ENCODE results near the gene PCDHB12.
"Not testable (repeated sequence)": the region's sequence is repeated elsewhere in the genome, so short reads cannot be mapped to it uniquely, and the experiment has no call there.

The PCDHB12 gene

DNA sequence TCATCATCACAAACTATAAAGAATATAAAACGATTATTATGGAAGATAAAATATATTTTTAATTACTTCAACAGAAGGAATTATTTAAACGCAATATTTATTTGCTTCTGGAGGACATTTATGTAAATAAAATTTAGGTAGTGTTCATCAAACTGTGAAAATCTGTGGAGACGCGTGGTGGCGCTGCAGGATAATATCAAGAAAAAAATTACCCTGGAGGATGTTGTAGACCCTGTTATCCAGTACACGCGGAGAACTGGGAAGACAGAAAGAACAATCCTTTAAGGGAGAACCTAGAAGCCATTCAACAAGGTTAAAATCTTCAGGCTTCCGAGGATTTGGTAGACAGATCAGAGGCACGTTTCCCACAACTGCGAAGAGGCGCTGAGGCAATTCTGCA, at the start of gene PCDHB12:
Gene PCDHB12 (plus strand): TSS at position 242 of the 400 bp plus-strand sequence. CDS start 189 bp downstream, outside the sequence.
- DNase-seq (ENCODE audit: low read depth), result no peak

- no peak for DNase-seq (ENCODE audit: low read depth)
Observed at GRCh38 chr5:141172381-141173204, 35.9 kb upstream of the PCDHB12 start, which contains the start of gene PCDHB7. TSS of gene PCDHB7 (plus strand) at chr5:141172644. CDS start at chr5:141172836, 192 bp downstream.

DNA sequence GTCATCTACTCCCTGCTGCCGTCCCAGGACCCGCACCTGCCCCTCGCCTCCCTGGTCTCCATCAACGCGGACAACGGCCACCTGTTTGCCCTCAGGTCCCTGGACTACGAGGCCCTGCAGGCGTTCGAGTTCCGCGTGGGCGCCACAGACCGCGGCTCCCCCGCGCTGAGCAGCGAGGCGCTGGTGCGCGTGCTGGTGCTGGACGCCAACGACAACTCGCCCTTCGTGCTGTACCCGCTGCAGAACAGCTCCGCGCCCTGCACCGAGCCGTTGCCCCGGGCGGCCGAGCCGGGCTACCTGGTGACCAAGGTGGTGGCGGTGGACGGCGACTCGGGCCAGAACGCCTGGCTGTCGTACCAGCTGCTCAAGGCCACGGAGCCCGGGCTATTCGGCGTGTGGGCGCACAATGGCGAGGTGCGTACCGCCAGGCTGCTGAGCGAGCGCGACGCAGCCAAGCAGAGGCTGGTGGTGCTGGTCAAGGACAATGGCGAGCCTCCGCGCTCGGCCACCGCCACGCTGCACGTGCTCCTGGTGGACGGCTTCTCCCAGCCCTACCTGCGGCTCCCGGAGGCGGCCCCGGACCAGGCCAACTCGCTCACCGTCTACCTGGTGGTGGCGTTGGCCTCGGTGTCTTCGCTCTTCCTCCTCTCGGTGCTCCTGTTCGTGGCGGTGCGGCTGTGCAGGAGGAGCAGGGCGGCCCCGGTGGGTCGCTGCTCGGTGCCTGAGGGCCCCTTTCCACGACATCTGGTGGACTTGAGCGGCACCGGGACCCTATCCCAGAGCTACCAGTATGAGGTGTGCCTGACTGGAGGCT, 34.0 kb upstream of the PCDHB12 start:
- DNase-seq (ENCODE audit: low read depth), result not testable (repeated sequence)

GRCh38 chr5:141175933-141176332, 32.6 kb upstream of the PCDHB12 start:
- DNase-seq (ENCODE audit: low read depth), result no peak

- DNase-seq (ENCODE audit: low read depth), result not testable (repeated sequence)
Observed at GRCh38 chr5:141177577-141178191, 30.8 kb upstream of the PCDHB12 start, which contains the start of gene PCDHB8. TSS of gene PCDHB8 (plus strand) at chr5:141177790. CDS start at chr5:141178035, 245 bp downstream.

DNA sequence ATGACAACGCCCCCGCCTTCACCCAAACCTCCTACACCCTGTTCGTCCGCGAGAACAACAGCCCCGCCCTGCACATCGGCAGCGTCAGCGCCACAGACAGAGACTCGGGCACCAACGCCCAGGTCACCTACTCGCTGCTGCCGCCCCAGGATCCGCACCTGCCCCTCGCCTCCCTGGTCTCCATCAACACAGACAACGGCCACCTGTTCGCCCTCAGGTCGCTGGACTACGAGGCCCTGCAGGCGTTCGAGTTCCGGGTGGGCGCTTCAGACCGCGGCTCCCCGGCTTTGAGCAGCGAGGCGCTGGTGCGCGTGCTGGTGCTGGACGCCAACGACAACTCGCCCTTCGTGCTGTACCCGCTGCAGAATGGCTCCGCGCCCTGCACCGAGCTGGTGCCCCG, 29.1 kb upstream of the PCDHB12 start:
- DNase-seq (ENCODE audit: low read depth), result not testable (repeated sequence)

DNA sequence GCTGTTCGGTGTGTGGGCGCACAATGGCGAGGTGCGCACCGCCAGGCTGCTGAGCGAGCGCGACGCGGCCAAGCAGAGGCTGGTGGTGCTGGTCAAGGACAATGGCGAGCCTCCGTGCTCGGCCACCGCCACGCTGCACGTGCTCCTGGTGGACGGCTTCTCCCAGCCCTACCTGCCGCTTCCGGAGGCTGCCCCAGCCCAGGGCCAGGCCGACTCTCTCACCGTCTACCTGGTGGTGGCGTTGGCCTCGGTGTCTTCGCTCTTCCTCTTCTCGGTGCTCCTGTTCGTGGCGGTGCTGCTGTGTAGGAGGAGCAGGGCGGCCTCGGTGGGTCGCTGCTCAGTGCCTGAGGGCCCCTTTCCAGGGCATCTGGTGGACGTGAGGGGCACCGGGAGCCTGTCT, 28.6 kb upstream of the PCDHB12 start:
- DNase-seq (ENCODE audit: low read depth), result not testable (repeated sequence)

DNA sequence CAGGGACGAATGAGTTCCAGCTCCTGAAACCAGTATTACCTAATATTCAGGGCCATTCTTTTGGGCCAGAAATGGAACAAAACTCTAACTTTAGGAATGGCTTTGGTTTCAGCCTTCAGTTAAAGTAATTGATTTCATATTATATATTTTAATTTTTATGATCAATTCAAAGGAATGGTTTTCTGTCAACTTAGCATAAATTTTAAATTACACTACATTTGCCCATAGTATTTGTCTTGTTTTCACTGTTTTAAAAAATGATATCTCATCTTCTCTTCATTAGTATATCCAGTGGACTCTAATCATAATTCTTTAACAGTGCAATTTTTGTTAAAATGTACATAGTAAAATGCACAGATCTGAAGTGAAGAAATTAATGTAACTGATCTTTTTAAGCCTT, 28.2 kb upstream of the PCDHB12 start:
- DNase-seq (ENCODE audit: low read depth), result no peak

DNA sequence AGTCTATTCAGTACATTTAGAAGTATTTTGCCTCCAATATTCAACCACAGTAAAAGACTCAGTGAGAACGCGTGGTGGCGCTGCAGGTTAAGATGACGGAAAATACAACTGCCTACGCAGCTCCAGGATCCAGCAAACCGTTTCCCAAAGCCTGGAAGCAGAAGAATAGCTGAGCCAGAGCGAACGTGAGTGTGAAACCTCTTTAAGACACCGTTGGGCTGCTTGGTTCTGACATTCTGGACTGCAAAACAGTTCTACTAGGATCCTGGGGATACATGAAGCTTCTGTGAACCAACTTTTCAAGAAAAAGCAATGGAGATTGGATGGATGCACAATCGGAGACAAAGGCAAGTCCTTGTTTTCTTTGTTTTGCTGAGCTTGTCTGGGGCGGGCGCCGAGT, 26.3 kb upstream of the PCDHB12 start, which contains the start of gene PCDHB16:
Gene PCDHB16 (plus strand): TSS at position 140 of the 400 bp plus-strand sequence. CDS start 173 bp downstream, at position 313.
- DNase-seq (ENCODE audit: low read depth), result no peak

DNA sequence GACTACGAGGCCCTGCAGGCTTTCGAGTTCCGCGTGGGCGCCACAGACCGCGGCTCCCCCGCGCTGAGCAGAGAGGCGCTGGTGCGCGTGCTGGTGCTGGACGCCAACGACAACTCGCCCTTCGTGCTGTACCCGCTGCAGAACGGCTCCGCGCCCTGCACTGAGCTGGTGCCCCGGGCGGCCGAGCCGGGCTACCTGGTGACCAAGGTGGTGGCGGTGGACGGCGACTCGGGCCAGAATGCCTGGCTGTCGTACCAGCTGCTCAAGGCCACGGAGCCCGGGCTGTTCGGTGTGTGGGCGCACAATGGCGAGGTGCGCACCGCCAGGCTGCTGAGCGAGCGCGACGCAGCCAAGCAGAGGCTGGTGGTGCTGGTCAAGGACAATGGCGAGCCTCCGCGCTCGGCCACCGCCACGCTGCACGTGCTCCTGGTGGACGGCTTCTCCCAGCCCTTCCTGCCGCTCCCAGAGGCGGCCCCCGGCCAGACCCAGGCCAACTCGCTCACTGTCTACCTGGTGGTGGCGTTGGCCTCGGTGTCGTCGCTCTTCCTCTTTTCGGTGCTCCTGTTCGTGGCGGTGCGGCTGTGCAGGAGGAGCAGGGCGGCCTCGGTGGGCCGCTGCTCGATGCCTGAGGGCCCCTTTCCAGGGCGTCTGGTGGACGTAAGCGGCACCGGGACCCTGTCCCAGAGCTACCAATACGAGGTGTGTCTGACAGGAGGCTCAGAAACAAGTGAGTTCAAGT, 24.2 kb upstream of the PCDHB12 start:
- DNase-seq (ENCODE audit: low read depth), result not testable (repeated sequence)

DNA sequence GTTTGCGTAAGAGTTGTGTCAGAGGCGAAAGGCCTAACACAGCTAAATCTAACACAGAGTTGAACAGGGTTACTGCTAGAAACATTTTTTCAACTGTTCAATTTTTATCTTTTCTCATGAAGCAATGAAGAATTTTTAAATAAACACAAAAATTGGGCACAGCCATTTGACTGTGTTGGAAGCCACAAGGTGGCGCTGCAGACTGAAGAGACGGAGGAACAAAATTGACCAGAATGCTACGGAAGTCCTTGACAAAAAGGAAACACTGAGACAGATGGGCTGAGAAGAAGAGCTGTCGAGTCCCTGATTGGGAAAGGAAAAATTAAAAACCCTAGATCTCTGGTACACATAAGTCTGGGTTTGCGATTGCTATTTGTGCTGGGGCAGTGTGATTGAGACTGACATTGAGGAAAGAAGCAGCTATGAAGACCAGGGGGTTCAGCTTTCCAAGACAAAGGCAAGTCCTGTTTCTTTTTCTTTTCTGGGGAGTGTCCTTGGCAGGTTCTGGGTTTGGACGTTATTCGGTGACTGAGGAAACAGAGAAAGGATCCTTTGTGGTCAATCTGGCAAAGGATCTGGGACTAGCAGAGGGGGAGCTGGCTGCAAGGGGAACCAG, 21.5 kb upstream of the PCDHB12 start, which contains the start of gene PCDHB9:
Gene PCDHB9 (plus strand): TSS at position 265 of the 616 bp plus-strand sequence. CDS start 158 bp downstream, at position 423.
- no peak for DNase-seq (ENCODE audit: low read depth)

- DNase-seq (ENCODE audit: low read depth), result not testable (repeated sequence)
Observed at GRCh38 chr5:141188682-141189081, 19.8 kb upstream of the PCDHB12 start.

GRCh38 chr5:141189131-141189530, 19.4 kb upstream of the PCDHB12 start:
- not testable (repeated sequence) for DNase-seq (ENCODE audit: low read depth)

DNA sequence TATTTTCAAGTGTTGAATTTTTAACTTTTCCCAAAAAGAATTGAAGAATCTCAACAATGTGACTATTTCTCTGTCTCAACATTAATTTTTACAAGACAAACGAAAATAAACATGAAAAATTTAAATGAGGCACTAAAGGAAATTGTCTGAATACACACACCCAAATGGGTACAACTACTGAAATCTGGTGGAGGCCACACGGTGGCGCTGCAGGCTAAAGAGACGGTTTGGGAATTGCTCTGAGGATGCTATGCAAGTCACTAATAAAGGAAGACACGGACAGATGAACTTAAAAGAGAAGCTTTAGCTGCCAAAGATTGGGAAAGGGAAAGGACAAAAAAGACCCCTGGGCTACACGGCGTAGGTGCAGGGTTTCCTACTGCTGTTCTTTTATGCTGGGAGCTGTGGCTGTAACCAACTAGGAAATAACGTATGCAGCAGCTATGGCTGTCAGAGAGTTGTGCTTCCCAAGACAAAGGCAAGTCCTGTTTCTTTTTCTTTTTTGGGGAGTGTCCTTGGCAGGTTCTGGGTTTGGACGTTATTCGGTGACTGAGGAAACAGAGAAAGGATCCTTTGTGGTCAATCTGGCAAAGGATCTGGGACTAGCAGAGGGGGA, 16.3 kb upstream of the PCDHB12 start, which contains the start of gene PCDHB10:
Gene PCDHB10 (plus strand): TSS at position 244 of the 616 bp plus-strand sequence. CDS start 200 bp downstream, at position 444.
- DNase-seq (ENCODE audit: low read depth), result no peak

GRCh38 chr5:141194332-141194731, 14.2 kb upstream of the PCDHB12 start:
- DNase-seq (ENCODE audit: low read depth), result not testable (repeated sequence)

GRCh38 chr5:141196363-141196762, 12.2 kb upstream of the PCDHB12 start:
- DNase-seq (ENCODE audit: low read depth), result no peak

DNA sequence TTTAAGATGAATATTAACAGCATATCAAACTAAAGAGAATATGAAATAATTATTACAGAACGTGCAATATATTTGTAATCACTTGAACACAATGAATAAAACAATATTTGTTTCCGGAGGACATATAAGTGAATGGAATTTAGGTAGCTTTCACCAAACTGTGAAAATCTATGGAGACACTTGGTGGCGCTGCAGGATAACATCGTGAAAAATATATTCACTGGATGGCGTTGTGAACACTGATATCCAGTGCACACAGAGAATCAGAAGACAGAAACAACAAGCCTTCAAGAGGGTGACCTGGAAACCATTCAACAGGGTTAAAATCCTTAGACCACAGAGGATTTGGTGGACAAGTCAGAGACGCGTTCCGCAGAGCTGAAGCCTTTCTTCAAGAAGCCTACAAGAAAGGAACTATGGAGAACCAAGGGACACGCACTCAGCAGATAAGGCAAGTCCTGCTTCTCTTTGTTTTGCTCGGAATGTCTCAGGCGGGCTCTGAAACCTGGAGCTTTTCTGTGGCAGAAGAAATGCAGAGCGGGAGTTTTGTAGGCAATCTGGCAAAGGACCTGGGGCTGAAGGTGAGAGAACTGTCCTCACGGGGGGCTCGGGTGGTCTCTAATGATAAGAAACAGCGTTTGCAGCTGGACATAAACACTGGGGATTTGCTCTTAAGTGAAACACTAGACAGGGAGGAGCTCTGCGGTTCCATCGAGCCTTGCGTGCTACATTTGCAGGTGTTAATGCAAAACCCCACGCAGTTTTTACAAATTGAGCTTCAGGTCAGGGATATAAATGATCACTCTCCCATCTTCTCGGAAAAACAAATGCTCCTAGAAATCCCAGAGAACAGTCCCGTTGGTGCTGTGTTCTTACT, 8.9 kb upstream of the PCDHB12 start, which contains the start of gene PCDHB11:
Gene PCDHB11 (plus strand): TSS at position 269 of the 877 bp plus-strand sequence. CDS start 148 bp downstream, at position 417.
- DNase-seq (ENCODE audit: low read depth), result no peak

DNA sequence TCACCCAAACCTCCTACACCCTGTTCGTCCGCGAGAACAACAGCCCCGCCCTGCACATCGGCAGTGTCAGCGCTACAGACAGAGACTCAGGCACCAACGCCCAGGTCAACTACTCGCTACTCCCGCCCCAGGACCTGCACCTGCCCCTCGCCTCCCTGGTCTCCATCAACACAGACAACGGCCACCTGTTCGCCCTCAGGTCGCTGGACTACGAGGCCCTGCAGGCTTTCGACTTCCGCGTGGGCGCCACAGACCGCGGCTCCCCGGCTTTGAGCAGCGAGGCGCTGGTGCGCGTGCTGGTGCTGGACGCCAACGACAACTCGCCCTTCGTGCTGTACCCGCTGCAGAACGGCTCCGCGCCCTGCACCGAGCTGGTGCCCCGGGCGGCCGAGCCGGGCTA, 7.4 kb upstream of the PCDHB12 start:
- DNase-seq (ENCODE audit: low read depth), result not testable (repeated sequence)

- not testable (repeated sequence) for DNase-seq (ENCODE audit: low read depth)
Observed at GRCh38 chr5:141201646-141202045, 6.9 kb upstream of the PCDHB12 start.
